ENCODE data around the gene ATF3.
"Not testable (repeated sequence)": the region's sequence is repeated elsewhere in the genome, so short reads cannot be mapped to it uniquely, and the experiment has no call there.

ATF3 gene

DNA sequence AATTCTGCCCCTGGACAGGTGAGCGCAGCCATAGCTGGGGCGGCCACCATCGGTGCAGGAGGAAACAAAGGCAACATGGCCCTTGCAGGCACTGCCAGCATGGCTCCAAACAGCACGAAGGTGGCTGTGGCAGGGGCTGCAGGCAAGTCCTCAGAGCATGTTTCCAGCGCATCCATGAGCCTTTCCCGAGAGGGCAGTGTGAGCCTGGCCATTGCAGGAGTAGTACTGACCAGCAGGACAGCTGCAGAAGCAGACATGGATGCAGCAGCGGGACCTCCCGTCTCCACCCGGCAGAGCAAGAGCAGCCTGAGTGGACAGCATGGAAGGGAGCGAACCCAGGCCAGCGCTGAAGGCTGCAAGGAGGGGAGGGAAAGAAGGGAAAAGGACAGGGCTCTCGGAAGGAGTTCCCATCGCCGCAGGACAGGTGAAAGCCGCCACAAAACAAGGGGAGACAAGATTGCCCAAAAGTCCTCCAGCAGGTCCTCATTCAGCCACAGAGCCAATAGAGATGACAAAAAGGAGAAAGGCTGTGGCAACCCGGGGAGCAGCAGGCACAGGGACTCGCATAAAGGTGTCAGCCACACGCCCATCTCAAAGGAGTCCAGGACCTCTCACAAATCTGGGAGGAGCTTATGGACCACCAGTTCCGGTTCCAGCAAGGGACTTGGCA lies 17.4 kb downstream of the ATF3 start:
- no peak overlapping the region for H3K9ac ChIP-seq (ENCODE audit: low read length)
- H3K36me3 ChIP-seq (ENCODE audit: control insufficient read depth, insufficient read depth, low read length), result no peaks in the 10 kb centered on the region
- H3K4me1 ChIP-seq (ENCODE audit: control insufficient read depth, insufficient read depth, low read length), result no peaks in the 10 kb centered on the region
- H3K4me3 ChIP-seq (ENCODE audit: low read length), result no peak overlapping the region
- H3K27me3 ChIP-seq (ENCODE audit: control insufficient read depth, insufficient read depth, low read length), result peaks cover 4% of the 10 kb centered on the region
- no peaks in the 10 kb centered on the region for H3K9me3 ChIP-seq (ENCODE audit: control insufficient read depth, low read length)

- no peaks in the 10 kb centered on the region for H3K9me3 ChIP-seq (ENCODE audit: control insufficient read depth, low read length)
- H3K27me3 ChIP-seq (ENCODE audit: control insufficient read depth, insufficient read depth, low read length), result peaks cover 4% of the 10 kb centered on the region
- H3K36me3 ChIP-seq (ENCODE audit: control insufficient read depth, insufficient read depth, low read length), result no peaks in the 10 kb centered on the region
- no peak overlapping the region for H3K9ac ChIP-seq (ENCODE audit: low read length)
- H3K4me3 ChIP-seq (ENCODE audit: low read length), result no peak overlapping the region
- no peaks in the 10 kb centered on the region for H3K4me1 ChIP-seq (ENCODE audit: control insufficient read depth, insufficient read depth, low read length)
Measured at GRCh38 chr1:212628046-212628445, 19.5 kb downstream of the ATF3 start.

GRCh38 chr1:212628813-212629415 lies 20.4 kb downstream of the ATF3 start:
- no peak overlapping the region for H3K4me3 ChIP-seq (ENCODE audit: low read length)
- H3K27me3 ChIP-seq (ENCODE audit: control insufficient read depth, insufficient read depth, low read length), result peaks cover 4% of the 10 kb centered on the region
- H3K9ac ChIP-seq (ENCODE audit: low read length), result no peak overlapping the region

GRCh38 chr1:212629450-212630157 lies 21.0 kb downstream of the ATF3 start:
- Histone ChIP-seq H3K27me3 (ENCODE audit: control insufficient read depth, insufficient read depth, low read length) (peaks cover 4% of the 10 kb centered on the region), H3K9ac (ENCODE audit: low read length) (no peak overlapping the region), H3K9me3 (ENCODE audit: control insufficient read depth, low read length) (no peaks in the 10 kb centered on the region), H3K4me3 (ENCODE audit: low read length) (no peak overlapping the region), H3K4me1 (ENCODE audit: control insufficient read depth, insufficient read depth, low read length) (no peaks in the 10 kb centered on the region), H3K36me3 (ENCODE audit: control insufficient read depth, insufficient read depth, low read length) (no peaks in the 10 kb centered on the region)

More at GRCh38 chr1:212628813-212629415, 20.4 kb downstream of the ATF3 start:
- Histone ChIP-seq H3K4me1 (ENCODE audit: control insufficient read depth, insufficient read depth, low read length) (no peaks in the 10 kb centered on the region), H3K9me3 (ENCODE audit: control insufficient read depth, low read length) (no peaks in the 10 kb centered on the region), H3K36me3 (ENCODE audit: control insufficient read depth, insufficient read depth, low read length) (no peaks in the 10 kb centered on the region)

GRCh38 chr1:212630158-212630900 lies 21.8 kb downstream of the ATF3 start:
- Histone ChIP-seq H3K36me3 (ENCODE audit: control insufficient read depth, insufficient read depth, low read length) (no peaks in the 10 kb centered on the region), H3K4me1 (ENCODE audit: control insufficient read depth, insufficient read depth, low read length) (no peaks in the 10 kb centered on the region), H3K4me3 (ENCODE audit: low read length) (no peak overlapping the region), H3K9ac (ENCODE audit: low read length) (no peak overlapping the region), H3K27me3 (ENCODE audit: control insufficient read depth, insufficient read depth, low read length) (peaks cover 4% of the 10 kb centered on the region), H3K9me3 (ENCODE audit: control insufficient read depth, low read length) (no peaks in the 10 kb centered on the region)

GRCh38 chr1:212633161-212633560 lies 24.6 kb downstream of the ATF3 start:
- Histone ChIP-seq H3K27me3 (ENCODE audit: control insufficient read depth, insufficient read depth, low read length) (no peaks in the 10 kb centered on the region), H3K36me3 (ENCODE audit: control insufficient read depth, insufficient read depth, low read length) (no peaks in the 10 kb centered on the region), H3K9ac (ENCODE audit: low read length) (no peak overlapping the region), H3K4me1 (ENCODE audit: control insufficient read depth, insufficient read depth, low read length) (peaks cover 4% of the 10 kb centered on the region), H3K9me3 (ENCODE audit: control insufficient read depth, low read length) (no peaks in the 10 kb centered on the region), H3K4me3 (ENCODE audit: low read length) (no peak overlapping the region)

- Histone ChIP-seq H3K4me1 (ENCODE audit: control insufficient read depth, insufficient read depth, low read length) (peaks cover 4% of the 10 kb centered on the region), H3K9ac (ENCODE audit: low read length) (no peak overlapping the region), H3K27me3 (ENCODE audit: control insufficient read depth, insufficient read depth, low read length) (peaks cover 7% of the 10 kb centered on the region), H3K4me3 (ENCODE audit: low read length) (no peak overlapping the region), H3K9me3 (ENCODE audit: control insufficient read depth, low read length) (no peaks in the 10 kb centered on the region), H3K36me3 (ENCODE audit: control insufficient read depth, insufficient read depth, low read length) (no peaks in the 10 kb centered on the region)
Measured at GRCh38 chr1:212634252-212634651, 25.7 kb downstream of the ATF3 start.

DNA sequence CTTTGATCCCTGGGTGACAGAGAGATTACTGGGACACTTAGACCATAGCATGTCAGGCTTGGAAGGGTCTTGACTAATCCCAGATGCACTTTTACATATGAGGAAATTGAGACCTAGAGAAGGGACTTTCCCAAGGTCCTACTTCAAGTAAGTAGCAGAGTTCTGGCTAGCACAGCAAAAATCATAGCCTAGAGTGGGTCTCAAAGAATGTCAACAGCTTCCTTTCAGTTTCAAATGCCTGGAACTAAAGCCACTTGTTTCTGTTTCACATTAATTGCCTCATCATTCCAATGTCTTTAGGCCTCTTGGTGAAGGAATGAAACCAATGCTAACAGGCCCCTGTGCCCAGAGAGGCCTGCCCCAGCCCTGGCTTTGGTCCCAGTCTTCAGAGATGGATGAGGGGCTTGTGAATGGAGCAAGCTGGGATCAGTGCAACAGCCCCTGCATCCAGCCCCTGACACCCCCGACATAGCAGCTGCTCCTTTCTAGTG lies 26.6 kb downstream of the ATF3 start:
- Histone ChIP-seq H3K27me3 (ENCODE audit: control insufficient read depth, insufficient read depth, low read length) (peaks cover 11% of the 10 kb centered on the region), H3K4me1 (ENCODE audit: control insufficient read depth, insufficient read depth, low read length) (peaks cover 4% of the 10 kb centered on the region), H3K9me3 (ENCODE audit: control insufficient read depth, low read length) (no peaks in the 10 kb centered on the region), H3K4me3 (ENCODE audit: low read length) (no peak overlapping the region), H3K9ac (ENCODE audit: low read length) (no peak overlapping the region), H3K36me3 (ENCODE audit: control insufficient read depth, insufficient read depth, low read length) (no peaks in the 10 kb centered on the region)

DNA sequence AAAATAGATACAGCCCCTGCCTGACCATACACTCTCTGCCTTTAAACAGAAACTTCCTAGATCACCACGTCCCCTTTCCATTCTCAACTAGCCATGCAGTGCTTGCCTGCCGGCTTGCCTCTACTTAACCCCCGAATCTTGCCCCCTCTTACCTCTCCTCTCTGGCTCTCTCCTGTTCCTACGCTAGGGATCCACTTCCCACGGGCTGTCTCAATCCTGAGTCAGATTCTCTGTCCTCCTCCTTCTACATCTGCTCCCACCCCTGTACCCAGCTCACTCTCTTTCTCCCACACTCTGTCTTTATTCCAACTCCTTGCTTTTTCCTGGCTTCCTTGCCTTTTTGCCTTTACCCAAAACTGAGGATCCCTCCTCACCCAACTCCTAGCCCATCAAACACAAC lies 29.3 kb downstream of the ATF3 start:
- Histone ChIP-seq H3K9me3 (ENCODE audit: control insufficient read depth, low read length) (no peaks in the 10 kb centered on the region), H3K4me3 (ENCODE audit: low read length) (no peak overlapping the region), H3K9ac (ENCODE audit: low read length) (no peak overlapping the region), H3K27me3 (ENCODE audit: control insufficient read depth, insufficient read depth, low read length) (peaks cover 17% of the 10 kb centered on the region), H3K36me3 (ENCODE audit: control insufficient read depth, insufficient read depth, low read length) (no peaks in the 10 kb centered on the region), H3K4me1 (ENCODE audit: control insufficient read depth, insufficient read depth, low read length) (peaks cover 4% of the 10 kb centered on the region)

DNA sequence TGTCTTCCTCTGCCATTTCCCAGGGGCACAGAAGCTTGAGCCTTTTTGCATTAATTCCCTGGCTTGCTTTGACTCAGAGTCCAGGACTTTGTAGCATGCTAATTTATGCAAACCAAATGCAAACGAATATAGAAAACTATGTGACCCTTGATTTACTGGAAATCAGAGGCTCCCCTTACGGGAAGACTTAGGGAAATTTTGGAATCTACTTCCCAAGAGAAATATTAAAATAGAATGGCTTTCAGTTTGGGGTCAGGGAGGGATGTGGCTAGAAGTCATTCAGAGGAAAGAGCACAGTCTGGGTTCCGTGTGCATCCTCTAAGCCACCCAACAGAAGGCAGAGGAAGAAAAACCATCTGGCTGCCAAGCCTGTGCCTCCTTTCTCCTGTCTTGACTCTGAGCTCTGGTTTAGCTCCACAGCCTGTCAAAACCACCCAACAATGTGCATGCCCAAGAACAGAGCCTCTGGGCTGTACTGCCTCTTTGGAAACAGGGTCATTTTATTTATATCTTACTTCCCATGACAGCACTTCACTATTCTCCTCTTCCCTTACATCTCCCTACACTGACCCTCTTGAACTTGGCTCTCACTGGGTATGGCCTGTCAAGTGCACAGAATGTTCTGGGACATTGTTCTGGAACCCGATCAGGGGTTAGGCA lies 30.1 kb downstream of the ATF3 start:
- Histone ChIP-seq H3K9ac (ENCODE audit: low read length) (no peak overlapping the region), H3K27me3 (ENCODE audit: control insufficient read depth, insufficient read depth, low read length) (peaks cover 17% of the 10 kb centered on the region), H3K36me3 (ENCODE audit: control insufficient read depth, insufficient read depth, low read length) (no peaks in the 10 kb centered on the region), H3K9me3 (ENCODE audit: control insufficient read depth, low read length) (no peaks in the 10 kb centered on the region), H3K4me3 (ENCODE audit: low read length) (no peak overlapping the region), H3K4me1 (ENCODE audit: control insufficient read depth, insufficient read depth, low read length) (peaks cover 4% of the 10 kb centered on the region)

DNA sequence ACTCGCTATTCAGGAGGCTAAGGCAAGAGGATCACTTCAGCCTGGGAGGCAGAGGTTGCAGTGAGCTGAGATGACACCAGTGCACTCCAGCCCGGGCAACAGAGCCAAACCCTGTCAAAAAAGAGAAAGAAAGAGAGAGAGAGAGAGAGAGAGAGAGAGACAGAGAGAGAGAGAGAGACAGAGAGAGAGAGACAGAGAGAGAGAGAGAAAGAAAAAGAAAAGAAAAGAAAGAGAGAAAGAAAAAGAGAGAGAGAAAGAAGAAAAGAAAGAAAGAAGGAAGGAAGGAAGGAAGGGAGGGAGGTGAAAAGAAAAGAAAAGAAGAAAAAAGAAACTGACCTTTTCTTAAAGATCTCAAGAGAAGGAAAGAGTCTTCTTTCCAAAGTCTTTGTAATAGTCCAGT lies 31.0 kb downstream of the ATF3 start:
- H3K4me1 ChIP-seq (ENCODE audit: control insufficient read depth, insufficient read depth, low read length); H3K9me3 ChIP-seq (ENCODE audit: control insufficient read depth, low read length); H3K4me3 ChIP-seq (ENCODE audit: low read length): not testable (repeated sequence)

More for the DNA sequence above, 31.0 kb downstream of the ATF3 start:
- peaks cover 17% of the 10 kb centered on the region for H3K27me3 ChIP-seq (ENCODE audit: control insufficient read depth, insufficient read depth, low read length)
- H3K36me3 ChIP-seq (ENCODE audit: control insufficient read depth, insufficient read depth, low read length); H3K9ac ChIP-seq (ENCODE audit: low read length): not testable (repeated sequence)

All from mucosa of stomach (tissue), 1 donor.